SK-N-SH (cell line): ENCODE data around the gene PROM2. TPM values are rescaled to one million over a fixed set of nuclear protein-coding genes. Genes with fewer than 3 reads are reported as not detected.

Experiments used
- CTCF ChIA-PET: fragments of 300-600, 350-600 bp; formaldehyde crosslinking; extraction: SDS; loops from one replicate; lab custom pipeline; 2021; lab: Yijun Ruan, JAX
- POLR2A ChIA-PET: fragments of 350-600 bp; sonication (Branson Sonifier 250); formaldehyde crosslinking; extraction: SDS; loops from one replicate; lab custom pipeline; 2020; ENCODE audit warnings: antibody characterized with exemption, inconsistent platforms; lab: Yijun Ruan, JAX
- DNase-seq: peaks from one replicate; pipeline ENCODE4 v3.0.0; 2012
- H2AFZ ChIP-seq: fragments of 200-600 bp; sonication (generic); 2 replicates; pipeline ENCODE4 v1.8.1; 2016; ENCODE audit warnings: antibody characterized with exemption, mild to moderate bottlenecking, low read depth
- H3F3A ChIP-seq: fragments of 200-600 bp; sonication (generic); replicated peaks from 2 replicates; pipeline ENCODE3; 2016; ENCODE audit warnings: antibody characterized with exemption, mild to moderate bottlenecking; ENCODE audit not compliant: insufficient read depth
- H3K27ac ChIP-seq, 2 experiments: fragments of 200-500 bp in 1 of 2; fragments of 200-600 bp in 1 of 2; sonication (Bioruptor generic) in 1 of 2; sonication (generic), shearing (Covaris generic) in 1 of 2; 2 replicates each; pipeline versions ENCODE4 v1.5.1 to v1.6.1; 2014 to 2016; ENCODE audit warnings: low read depth in 2 of 2, inconsistent platforms in 1 of 2, low read length in 1 of 2, mild to moderate bottlenecking in 1 of 2, mixed read lengths in 1 of 2
- H3K27me3 ChIP-seq: fragments of 200-600 bp; sonication (generic), shearing (Covaris generic); 2 replicates; pipeline ENCODE4 v1.6.1; 2016; ENCODE audit warnings: mixed run types; ENCODE audit not compliant: insufficient read depth
- H3K36me3 ChIP-seq, 2 experiments: fragments of 200-500 bp in 1 of 2; fragments of 200-600 bp in 1 of 2; sonication (Bioruptor generic) in 1 of 2; sonication (generic) in 1 of 2; replicated peaks in 1 of 2; 2 replicates each; pipeline versions ENCODE3 to v1.5.1; 2014 to 2016; ENCODE audit warnings: low read length in 1 of 2, mild to moderate bottlenecking in 1 of 2; ENCODE audit not compliant: insufficient read depth in 2 of 2, control insufficient read depth in 1 of 2
- H3K4me1 ChIP-seq, 2 experiments: fragments of 200-500 bp in 1 of 2; fragments of 200-600 bp in 1 of 2; sonication (Bioruptor generic) in 1 of 2; sonication (generic), shearing (Covaris generic) in 1 of 2; 2 replicates each; pipeline versions ENCODE4 v1.5.1 to v1.6.1; 2014 to 2016; ENCODE audit warnings: low read depth in 1 of 2, low read length in 1 of 2, mixed run types in 1 of 2; ENCODE audit not compliant: insufficient read depth in 2 of 2, control insufficient read depth in 1 of 2
- H3K4me2 ChIP-seq: fragments of 200-600 bp; sonication (generic), shearing (Covaris generic); 2 replicates; pipeline ENCODE4 v1.6.1; 2017; ENCODE audit warnings: mixed run types
- H3K4me3 ChIP-seq, 2 experiments: fragments of 200-500 bp in 1 of 2; fragments of 200-600 bp in 1 of 2; sonication (Bioruptor generic) in 1 of 2; sonication (generic), shearing (Covaris generic) in 1 of 2; 2 replicates each; pipeline versions ENCODE4 v1.5.1 to v1.8.1; 2014 to 2016; ENCODE audit warnings: low read depth in 2 of 2, inconsistent platforms in 1 of 2, low read length in 1 of 2, mild to moderate bottlenecking in 1 of 2, mixed read lengths in 1 of 2, moderate library complexity in 1 of 2
- H3K79me2 ChIP-seq: fragments of 200-600 bp; sonication (generic); 2 replicates; pipeline ENCODE4 v1.8.1; 2017; ENCODE audit warnings: mild to moderate bottlenecking; ENCODE audit not compliant: insufficient read depth
- H3K9ac ChIP-seq: fragments of 200-600 bp; sonication (generic); 2 replicates; pipeline ENCODE4 v1.6.1; 2017; ENCODE audit warnings: mixed run types
- H3K9me2 ChIP-seq: fragments of 200-600 bp; sonication (generic); 2 replicates; pipeline ENCODE4 v1.6.1; 2017; ENCODE audit warnings: mixed run types
- H3K9me3 ChIP-seq: fragments of 200-600 bp; sonication (generic); 2 replicates; pipeline ENCODE4 v1.6.1; 2017; ENCODE audit warnings: mixed run types, mild to moderate bottlenecking, moderate library complexity
- H4K20me1 ChIP-seq: fragments of 200-600 bp; sonication (generic); 2 replicates; pipeline ENCODE4 v1.6.1; 2017; ENCODE audit warnings: mild to moderate bottlenecking, mixed run types; ENCODE audit not compliant: insufficient read depth
- CHD2 ChIP-seq: fragments of 150-350 bp; IDR thresholded peaks from 2 replicates; pipeline ENCODE4 v1.6.1; 2018; ENCODE audit warnings: low read length; ENCODE audit not compliant: partially characterized antibody
- EP300 ChIP-seq, 2 experiments: IDR thresholded peaks; 2 replicates each; pipeline versions ENCODE4 v1.4.0 to v1.6.1; 2012; ENCODE audit warnings: borderline replicate concordance in 1 of 2, low read depth in 1 of 2, low read length in 1 of 2
- FOXJ3 ChIP-seq: sonication (generic); formaldehyde crosslinking; IDR thresholded peaks from 2 replicates; pipeline ENCODE4 v1.5.1; 2020; ENCODE audit warnings: mild to moderate bottlenecking, missing genetic modification reagents
- GATA2 ChIP-seq: sonication (generic); formaldehyde crosslinking; IDR thresholded peaks from 2 replicates; pipeline ENCODE4 v1.5.0; 2020; ENCODE audit warnings: mild to moderate bottlenecking, missing genetic modification reagents
- MEF2A ChIP-seq: IDR thresholded peaks from 2 replicates; pipeline ENCODE4 v1.4.0; 2012; ENCODE audit warnings: low read depth, borderline replicate concordance
- RAD21 ChIP-seq: IDR thresholded peaks from 2 replicates; pipeline ENCODE4 v1.6.1; 2012; ENCODE audit warnings: mild to moderate bottlenecking, low read length
- RCOR1 ChIP-seq: fragments of 150-350 bp; IDR thresholded peaks from 2 replicates; pipeline ENCODE4 v1.6.1; 2017; ENCODE audit warnings: antibody characterized with exemption, low read length
- RFX5 ChIP-seq: IDR thresholded peaks from 2 replicates; pipeline ENCODE4 v1.6.1; 2012; ENCODE audit warnings: mild to moderate bottlenecking, improper control_type of control experiment, low read length
- RXRA ChIP-seq: IDR thresholded peaks from 2 replicates; pipeline ENCODE4 v1.4.0; 2012; ENCODE audit warnings: low read depth, mild to moderate bottlenecking, borderline replicate concordance
- SIN3A ChIP-seq: IDR thresholded peaks from 2 replicates; pipeline ENCODE4 v1.6.1; 2012; ENCODE audit warnings: low read depth, mild to moderate bottlenecking, low read length, moderate library complexity, borderline replicate concordance
- SMC3 ChIP-seq: IDR thresholded peaks from 2 replicates; pipeline ENCODE4 v1.6.1; 2012; ENCODE audit warnings: low read depth, low read length, improper control_type of control experiment
- TCF12 ChIP-seq: IDR thresholded peaks from 2 replicates; pipeline ENCODE4 v1.4.0; 2012
- TEAD4 ChIP-seq: IDR thresholded peaks from 2 replicates; pipeline ENCODE4 v1.4.0; 2012; ENCODE audit warnings: mild to moderate bottlenecking, borderline replicate concordance; ENCODE audit not compliant: insufficient read depth
- YY1 ChIP-seq: IDR thresholded peaks from 2 replicates; pipeline ENCODE4 v1.4.0; 2012; ENCODE audit warnings: low read depth, mild to moderate bottlenecking
- WGBS: methylation state at CpG from one replicate; pipeline ENCODE4 v1.1.6; 2017; ENCODE audit warnings: low lambda C conversion rate; 5-methylcytosine and 5-hydroxymethylcytosine counted together
- polyA plus RNA-seq, 3 experiments: library from polyadenylated mRNA; depleted of rRNA; stranded (reverse); fragments of >200 nt; gene quantifications; 2 replicates each; pipeline ENCODE4 v1.2.3, GENCODE V29; 2012
- TF ChIP-seq, protein P1 (sequence below): fragments of 150-350 bp; IDR thresholded peaks from 2 replicates; pipeline ENCODE4 v1.6.1; 2016; ENCODE audit warnings: mild to moderate bottlenecking, low read depth, low read length
- TF ChIP-seq, protein P2 (sequence below): IDR thresholded peaks from 2 replicates; pipeline ENCODE4 v1.4.0; 2012; ENCODE audit warnings: low read depth, borderline replicate concordance
- TF ChIP-seq, protein P3 (sequence below): fragments of 200-600 bp; sonication (generic); IDR thresholded peaks from 2 replicates; pipeline ENCODE4 v1.6.1; 2017; ENCODE audit warnings: antibody characterized with exemption, mild to moderate bottlenecking, moderate library complexity

PROM2 gene
- polyA plus RNA-seq, 1 of the 3 experiments (the other 2 are of a cell fraction) = 0.38 TPM

DNA sequence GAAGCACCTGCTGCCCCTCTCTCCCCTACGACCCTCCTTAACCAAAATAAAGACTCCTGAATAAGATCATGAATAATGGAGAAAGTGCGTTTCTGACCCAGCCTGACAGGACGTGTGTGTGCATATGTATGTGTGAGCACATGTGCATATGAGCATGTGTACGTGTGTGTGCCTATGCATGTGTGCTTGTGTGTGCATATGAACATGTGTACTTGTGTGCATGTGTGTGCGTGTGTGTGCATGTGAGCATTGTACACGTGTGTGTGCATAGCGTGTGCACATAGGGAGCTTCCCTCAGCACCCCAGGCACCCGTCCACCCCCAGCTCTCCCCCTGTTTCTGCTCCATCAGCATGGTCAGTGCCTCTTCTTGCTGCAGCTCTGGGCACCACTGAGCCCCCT lies 33.6 kb downstream of the PROM2 start:
- Histone ChIP-seq H4K20me1 (no peaks in the 10 kb centered on the region), H3K36me3 (no peaks in the 10 kb centered on the region), H3K9me3 (no peaks in the 10 kb centered on the region), H3K9me2 (no peaks in the 10 kb centered on the region), H3K9ac (no peak overlapping the region), H3K4me2 (no peak overlapping the region), H2AFZ (no peak overlapping the region)
- WGBS = 47% methylated on average over 8 of the region's 8 CpGs
- TF ChIP-seq GATA2 (no peak), CHD2 (no peak), RFX5 (no peak), SIN3A (no peak), RAD21 (no peak), RXRA (no peak), YY1 (no peak), RCOR1 (no peak), TEAD4 (no peak), SMC3 (no peak), EP300 (IDR thresholded peaks at IDR 0.05; ENCODE audit: borderline replicate concordance in 1 of 2, low read depth in 1 of 2, low read length in 1 of 2) (no peak), FOXJ3 (CRISPR knock-in tag) (no peak), TCF12 (no peak)
- TF ChIP-seq, protein P1, sequence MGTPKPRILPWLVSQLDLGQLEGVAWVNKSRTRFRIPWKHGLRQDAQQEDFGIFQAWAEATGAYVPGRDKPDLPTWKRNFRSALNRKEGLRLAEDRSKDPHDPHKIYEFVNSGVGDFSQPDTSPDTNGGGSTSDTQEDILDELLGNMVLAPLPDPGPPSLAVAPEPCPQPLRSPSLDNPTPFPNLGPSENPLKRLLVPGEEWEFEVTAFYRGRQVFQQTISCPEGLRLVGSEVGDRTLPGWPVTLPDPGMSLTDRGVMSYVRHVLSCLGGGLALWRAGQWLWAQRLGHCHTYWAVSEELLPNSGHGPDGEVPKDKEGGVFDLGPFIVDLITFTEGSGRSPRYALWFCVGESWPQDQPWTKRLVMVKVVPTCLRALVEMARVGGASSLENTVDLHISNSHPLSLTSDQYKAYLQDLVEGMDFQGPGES = no peak
- TF ChIP-seq, protein P2, sequence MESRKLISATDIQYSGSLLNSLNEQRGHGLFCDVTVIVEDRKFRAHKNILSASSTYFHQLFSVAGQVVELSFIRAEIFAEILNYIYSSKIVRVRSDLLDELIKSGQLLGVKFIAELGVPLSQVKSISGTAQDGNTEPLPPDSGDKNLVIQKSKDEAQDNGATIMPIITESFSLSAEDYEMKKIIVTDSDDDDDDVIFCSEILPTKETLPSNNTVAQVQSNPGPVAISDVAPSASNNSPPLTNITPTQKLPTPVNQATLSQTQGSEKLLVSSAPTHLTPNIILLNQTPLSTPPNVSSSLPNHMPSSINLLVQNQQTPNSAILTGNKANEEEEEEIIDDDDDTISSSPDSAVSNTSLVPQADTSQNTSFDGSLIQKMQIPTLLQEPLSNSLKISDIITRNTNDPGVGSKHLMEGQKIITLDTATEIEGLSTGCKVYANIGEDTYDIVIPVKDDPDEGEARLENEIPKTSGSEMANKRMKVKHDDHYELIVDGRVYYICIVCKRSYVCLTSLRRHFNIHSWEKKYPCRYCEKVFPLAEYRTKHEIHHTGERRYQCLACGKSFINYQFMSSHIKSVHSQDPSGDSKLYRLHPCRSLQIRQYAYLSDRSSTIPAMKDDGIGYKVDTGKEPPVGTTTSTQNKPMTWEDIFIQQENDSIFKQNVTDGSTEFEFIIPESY = no peak
- TF ChIP-seq, all 33 proteins: peak for 0
- Histone ChIP-seq H3F3A (no peaks in the 10 kb centered on the region), H3K27me3 (no peaks in the 10 kb centered on the region; the same call in 1 of the 2 replicates), H3K79me2 (no peaks in the 10 kb centered on the region), H3K27ac (no peak overlapping the region), H3K4me3 (no peak overlapping the region), H3K4me1 (peaks cover 0 to 20% of the 10 kb centered on the region in 2 experiments; a peak in 2 of 4 replicates)
- DNase-seq = no peak
- ChIA-PET POLR2A (no interaction called here), CTCF (no interaction called here)

DNA sequence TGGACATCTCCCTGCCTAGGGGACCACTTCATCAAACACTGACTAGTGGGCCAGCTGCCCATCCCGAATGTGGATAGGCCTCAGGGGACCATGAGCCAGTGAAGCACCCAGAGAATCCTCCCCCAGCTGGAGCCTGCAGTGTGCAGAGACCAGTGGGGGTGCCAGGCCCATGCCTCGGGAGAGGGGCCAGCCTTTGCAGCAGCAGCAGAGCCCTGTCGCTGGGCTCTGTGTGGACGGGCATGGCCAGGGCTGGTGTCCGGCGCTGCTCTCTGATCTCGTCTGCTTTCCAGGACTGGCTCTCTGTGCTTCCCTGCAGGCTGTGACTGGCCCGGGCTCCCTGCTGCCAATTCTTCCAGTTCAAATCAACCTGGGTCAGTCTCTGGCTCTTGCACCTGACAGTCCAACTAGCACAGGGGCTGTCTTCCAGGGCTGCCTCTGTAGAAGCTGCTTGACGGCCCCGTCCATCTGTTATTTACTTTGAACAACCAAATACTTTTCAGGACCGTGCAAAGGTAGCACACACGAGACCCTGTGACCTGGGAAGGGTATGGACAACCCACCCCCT lies 34.3 kb downstream of the PROM2 start:
- no peak overlapping the region for H3K9ac ChIP-seq
- 42% methylated on average over 5 of the region's 12 CpGs for WGBS
- DNase-seq = no peak
- H3K79me2 ChIP-seq = no peaks in the 10 kb centered on the region
- H3K4me1 ChIP-seq = peaks cover 0 to 14% of the 10 kb centered on the region in 2 experiments; a peak in 2 of 4 replicates
- H4K20me1 ChIP-seq = no peaks in the 10 kb centered on the region
- no peak overlapping the region for H2AFZ ChIP-seq
- H3K4me3 ChIP-seq = no peak overlapping the region
- no peaks in the 10 kb centered on the region for H3F3A ChIP-seq
- ChIA-PET CTCF (interaction anchor here (2.0 to 2.1 kb wide), 2 partner anchors 37 to 77 kb away, joined by 5 to 11 read pairs; no protein-coding TSS in a partner anchor), POLR2A (no interaction called here)
- H3K27me3 ChIP-seq = no peaks in the 10 kb centered on the region; the same call in 1 of the 2 replicates
- no peak overlapping the region for H3K4me2 ChIP-seq
- H3K9me2 ChIP-seq = no peaks in the 10 kb centered on the region
- H3K9me3 ChIP-seq = no peaks in the 10 kb centered on the region
- H3K36me3 ChIP-seq = no peaks in the 10 kb centered on the region
- H3K27ac ChIP-seq = no peak overlapping the region
- no peak for TF ChIP-seq MEF2A
- TF ChIP-seq, protein P3, sequence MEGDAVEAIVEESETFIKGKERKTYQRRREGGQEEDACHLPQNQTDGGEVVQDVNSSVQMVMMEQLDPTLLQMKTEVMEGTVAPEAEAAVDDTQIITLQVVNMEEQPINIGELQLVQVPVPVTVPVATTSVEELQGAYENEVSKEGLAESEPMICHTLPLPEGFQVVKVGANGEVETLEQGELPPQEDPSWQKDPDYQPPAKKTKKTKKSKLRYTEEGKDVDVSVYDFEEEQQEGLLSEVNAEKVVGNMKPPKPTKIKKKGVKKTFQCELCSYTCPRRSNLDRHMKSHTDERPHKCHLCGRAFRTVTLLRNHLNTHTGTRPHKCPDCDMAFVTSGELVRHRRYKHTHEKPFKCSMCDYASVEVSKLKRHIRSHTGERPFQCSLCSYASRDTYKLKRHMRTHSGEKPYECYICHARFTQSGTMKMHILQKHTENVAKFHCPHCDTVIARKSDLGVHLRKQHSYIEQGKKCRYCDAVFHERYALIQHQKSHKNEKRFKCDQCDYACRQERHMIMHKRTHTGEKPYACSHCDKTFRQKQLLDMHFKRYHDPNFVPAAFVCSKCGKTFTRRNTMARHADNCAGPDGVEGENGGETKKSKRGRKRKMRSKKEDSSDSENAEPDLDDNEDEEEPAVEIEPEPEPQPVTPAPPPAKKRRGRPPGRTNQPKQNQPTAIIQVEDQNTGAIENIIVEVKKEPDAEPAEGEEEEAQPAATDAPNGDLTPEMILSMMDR = no peak
